ENCODE results near the gene TRIP12.
A peak's percentile ranks its signal among the peaks of the same experiment; 100 is the strongest.
"Not testable (repeated sequence)": the region's sequence is repeated elsewhere in the genome, so short reads cannot be mapped to it uniquely, and the experiment has no call there.

Gene TRIP12

DNA sequence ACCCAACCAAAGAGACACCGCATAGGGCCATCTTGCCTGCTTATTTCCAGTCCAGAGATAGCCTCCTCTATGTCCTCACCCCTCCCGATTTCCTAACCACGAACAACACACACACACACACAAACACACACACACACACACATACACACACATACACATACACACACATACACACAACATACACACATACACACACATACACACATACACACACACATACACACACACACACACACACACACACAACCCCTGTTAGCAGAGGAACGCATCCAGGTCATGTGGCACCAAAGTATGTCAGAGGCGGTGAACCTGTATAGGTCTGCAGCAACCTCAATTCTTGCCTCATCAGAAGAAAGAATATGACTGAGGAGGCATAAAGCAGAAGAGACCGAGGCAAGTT is 188.9 kb downstream of the TRIP12 start:
- no peaks in the 10 kb centered on the region for H3K4me1 Mint-ChIP-seq
- ATAC-seq (ENCODE audit: low read depth), result no peak
- no peak overlapping the region for H3K4me3 Mint-ChIP-seq
- no peak overlapping the region for H3K27ac Mint-ChIP-seq
- peaks cover 2% of the 10 kb centered on the region for H3K36me3 Mint-ChIP-seq
- H3K9me3 Mint-ChIP-seq, result peaks cover 7% of the 10 kb centered on the region
- no peak for DNase-seq (ENCODE audit: low spot score in 2 of 2)
- H3K27me3 Mint-ChIP-seq, result peaks cover 3% of the 10 kb centered on the region

- Mint-ChIP-seq H3K4me3 (no peak overlapping the region), H3K27ac (no peak overlapping the region), H3K36me3 (no peaks in the 10 kb centered on the region), H3K9me3 (peaks cover 3% of the 10 kb centered on the region), H3K4me1 (no peaks in the 10 kb centered on the region), H3K27me3 (peaks cover 3% of the 10 kb centered on the region)
- no peak for ATAC-seq (ENCODE audit: low read depth)
- no peak for DNase-seq (ENCODE audit: low spot score in 2 of 2)
These were observed 189.9 kb downstream of the TRIP12 start for GRCh38 chr2:229731916-229732315.

DNA sequence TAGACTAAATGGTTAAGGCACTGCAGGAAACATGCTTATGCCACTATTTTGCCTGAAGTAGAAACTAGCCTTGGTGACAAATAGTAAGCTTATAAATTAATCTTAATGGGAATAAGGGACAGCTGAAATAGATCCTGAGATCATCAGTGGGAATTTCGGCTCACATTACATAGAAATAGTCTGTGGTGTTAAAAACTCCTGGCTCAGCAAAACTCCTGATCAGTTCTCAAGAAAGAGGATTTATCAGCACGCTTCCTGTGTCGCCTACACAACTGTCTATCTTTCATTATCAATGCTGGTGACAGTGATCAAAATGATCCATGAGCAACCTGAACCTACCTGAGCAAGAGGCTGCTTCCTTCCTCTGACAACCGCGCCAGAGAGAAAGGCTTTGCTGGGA is 190.4 kb downstream of the TRIP12 start:
- no peaks in the 10 kb centered on the region for H3K4me1 Mint-ChIP-seq
- H3K9me3 Mint-ChIP-seq, result peaks cover 1% of the 10 kb centered on the region
- peaks cover 3% of the 10 kb centered on the region for H3K27me3 Mint-ChIP-seq
- DNase-seq (ENCODE audit: low spot score in 2 of 2) (no peak), ATAC-seq (ENCODE audit: low read depth) (no peak)
- H3K4me3 Mint-ChIP-seq, result no peak overlapping the region
- no peak overlapping the region for H3K27ac Mint-ChIP-seq
- H3K36me3 Mint-ChIP-seq, result no peaks in the 10 kb centered on the region

DNA sequence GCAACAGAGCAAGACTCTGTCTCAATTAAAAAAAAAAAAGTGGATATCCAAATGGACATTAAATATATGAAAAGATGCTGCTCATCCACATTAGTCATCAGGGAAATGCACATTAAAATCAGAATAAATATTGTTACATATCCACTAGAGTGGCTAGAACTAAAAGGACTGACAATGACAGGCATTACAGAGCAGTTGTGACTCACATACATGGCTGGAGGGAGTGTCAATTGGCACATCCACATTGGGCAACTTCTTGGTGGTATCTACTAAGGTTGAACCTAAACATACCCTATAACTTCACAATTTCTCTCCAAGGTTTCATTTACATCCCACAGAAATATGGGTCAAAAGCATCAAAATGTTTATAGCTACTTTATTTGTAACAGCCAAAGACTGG is 193.4 kb downstream of the TRIP12 start:
- Mint-ChIP-seq H3K27me3 (peaks cover 6% of the 10 kb centered on the region), H3K27ac (no peak overlapping the region), H3K4me1 (no peaks in the 10 kb centered on the region), H3K36me3 (no peaks in the 10 kb centered on the region), H3K9me3 (peaks cover 1% of the 10 kb centered on the region), H3K4me3 (no peak overlapping the region)
- DNase-seq (ENCODE audit: low spot score in 2 of 2) (no peak), ATAC-seq (ENCODE audit: low read depth) (no peak)

DNA sequence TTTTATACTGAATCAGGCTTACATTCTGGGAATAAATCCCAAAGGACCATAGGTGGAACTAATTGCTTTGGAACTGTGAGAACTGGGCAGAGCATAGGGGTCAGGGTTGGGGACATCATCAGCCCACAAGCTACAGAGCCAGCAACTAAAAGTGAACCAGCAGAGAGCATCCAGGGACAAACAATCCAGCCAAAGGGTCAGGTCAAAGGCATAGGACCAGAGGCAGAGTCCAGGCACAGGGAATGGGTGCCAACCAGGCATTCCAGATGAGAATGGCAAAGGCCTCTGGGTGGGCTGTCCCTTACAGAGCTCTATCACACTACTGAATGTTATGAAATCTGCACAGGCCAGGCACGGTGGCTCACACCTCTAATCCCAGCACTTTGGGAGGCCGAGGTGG is 195.2 kb downstream of the TRIP12 start:
- Mint-ChIP-seq H3K36me3 (no peaks in the 10 kb centered on the region), H3K9me3 (peaks cover 1% of the 10 kb centered on the region), H3K27me3 (peaks cover 3% of the 10 kb centered on the region), H3K4me1 (no peaks in the 10 kb centered on the region), H3K27ac (no peak overlapping the region), H3K4me3 (no peak overlapping the region)
- no peak for DNase-seq (ENCODE audit: low spot score in 2 of 2)
- no peak for ATAC-seq (ENCODE audit: low read depth)

GRCh38 chr2:229725716-229726574 is 195.9 kb downstream of the TRIP12 start:
- H3K36me3 Mint-ChIP-seq, result no peaks in the 10 kb centered on the region
- H3K27ac Mint-ChIP-seq, result no peak overlapping the region
- DNase-seq (ENCODE audit: low spot score in 2 of 2) (no peak), ATAC-seq (ENCODE audit: low read depth) (no peak)
- H3K4me3 Mint-ChIP-seq, result no peak overlapping the region
- peaks cover 3% of the 10 kb centered on the region for H3K27me3 Mint-ChIP-seq
- H3K9me3 Mint-ChIP-seq, result peaks cover 1% of the 10 kb centered on the region
- H3K4me1 Mint-ChIP-seq, result no peaks in the 10 kb centered on the region

DNA sequence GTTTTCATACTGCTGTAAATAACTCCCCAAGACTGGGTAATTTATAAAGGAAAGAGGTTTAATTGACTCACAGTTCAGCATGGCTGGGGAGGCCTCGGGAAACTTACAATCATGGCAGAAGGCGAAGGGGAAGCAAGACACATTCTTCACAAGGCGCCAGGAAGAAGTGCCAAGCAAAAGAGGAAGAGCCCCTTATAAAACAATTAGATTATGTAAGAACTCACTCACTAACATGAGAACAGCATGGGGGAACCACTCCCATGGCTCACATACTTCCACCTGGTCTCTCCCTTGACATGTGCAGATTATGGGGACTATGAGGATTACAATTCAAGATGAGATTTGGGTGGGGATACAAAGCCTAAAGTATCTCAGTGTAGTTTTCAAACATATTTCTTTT is 198.6 kb downstream of the TRIP12 start:
- not testable (repeated sequence) for H3K36me3 Mint-ChIP-seq; H3K4me1 Mint-ChIP-seq; H3K27ac Mint-ChIP-seq; H3K27me3 Mint-ChIP-seq; DNase-seq (ENCODE audit: low spot score in 2 of 2); H3K9me3 Mint-ChIP-seq; H3K4me3 Mint-ChIP-seq; ATAC-seq (ENCODE audit: low read depth)

DNA sequence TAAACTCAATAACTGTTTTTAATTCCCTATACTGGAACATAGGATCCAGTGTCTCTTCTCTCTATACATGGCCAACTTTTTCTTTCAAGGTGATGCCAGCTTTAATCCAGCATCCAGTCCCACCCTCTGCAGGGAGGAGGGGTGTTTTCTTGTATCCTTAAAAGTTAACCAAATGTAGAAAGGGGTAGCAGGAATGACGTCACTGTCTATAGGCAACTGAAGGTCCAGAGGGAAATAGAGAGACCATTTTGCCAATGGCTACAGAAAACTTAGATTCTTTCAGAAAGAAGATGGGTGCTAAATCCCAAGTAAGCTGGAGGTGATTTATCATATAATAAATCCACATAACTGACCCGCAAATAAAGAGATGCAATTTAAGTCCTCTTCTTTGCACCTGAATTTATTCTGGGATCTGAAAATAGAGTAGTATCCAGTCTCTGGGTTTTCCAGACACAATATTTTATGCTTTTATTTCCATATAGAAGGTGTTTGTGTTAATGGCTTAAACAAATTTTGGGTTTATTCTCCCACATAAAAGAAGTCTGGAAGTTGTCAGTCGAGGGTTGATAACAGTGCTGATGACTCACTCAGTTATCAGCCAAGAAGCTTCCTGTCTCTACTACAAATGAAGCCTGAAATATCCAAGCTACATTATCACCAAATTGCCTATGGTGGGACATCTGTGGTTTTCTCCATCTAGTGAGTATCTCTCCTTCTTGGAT is 201.7 kb downstream of the TRIP12 start:
- Mint-ChIP-seq H3K9me3 (peaks cover 1% of the 10 kb centered on the region), H3K27me3 (peaks cover 15% of the 10 kb centered on the region), H3K4me1 (peaks cover 3% of the 10 kb centered on the region), H3K4me3 (no peak overlapping the region), H3K27ac (no peak overlapping the region), H3K36me3 (no peaks in the 10 kb centered on the region)
- DNase-seq (ENCODE audit: low spot score in 2 of 2) (no peak), ATAC-seq (ENCODE audit: low read depth) (no peak)

DNA sequence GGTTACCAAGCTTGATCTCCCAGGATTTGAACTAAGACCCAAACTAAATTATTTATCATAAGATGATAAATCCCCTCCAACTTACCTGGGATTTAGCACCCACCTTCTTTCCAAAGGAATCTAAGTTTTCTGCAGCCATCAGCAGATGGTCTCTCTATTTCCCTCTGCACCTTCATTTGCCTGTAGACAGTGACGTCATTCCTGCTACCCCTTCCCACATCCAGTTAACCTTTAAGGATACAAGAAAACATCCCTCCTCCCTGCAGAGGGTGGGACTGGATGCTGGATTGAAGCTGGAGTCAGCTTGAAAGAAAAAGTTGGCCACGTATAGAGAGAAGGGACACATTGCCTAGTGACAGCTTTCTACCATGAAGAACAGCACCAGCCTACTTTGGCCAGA is 203.8 kb downstream of the TRIP12 start:
- H3K36me3 Mint-ChIP-seq, result no peaks in the 10 kb centered on the region
- peaks cover 16% of the 10 kb centered on the region for H3K27me3 Mint-ChIP-seq
- DNase-seq (ENCODE audit: low spot score in 2 of 2), result no peak
- no peak for ATAC-seq (ENCODE audit: low read depth)
- H3K4me3 Mint-ChIP-seq, result no peak overlapping the region
- peaks cover 1% of the 10 kb centered on the region for H3K9me3 Mint-ChIP-seq
- no peak overlapping the region for H3K27ac Mint-ChIP-seq
- H3K4me1 Mint-ChIP-seq, result peaks cover 6% of the 10 kb centered on the region

GRCh38 chr2:229715895-229716507 is 205.8 kb downstream of the TRIP12 start:
- ATAC-seq (ENCODE audit: low read depth), result peak; percentile 21
- peaks cover 4% of the 10 kb centered on the region for H3K9me3 Mint-ChIP-seq
- no peak for DNase-seq (ENCODE audit: low spot score in 2 of 2)
- peaks cover 6% of the 10 kb centered on the region for H3K4me1 Mint-ChIP-seq
- H3K4me3 Mint-ChIP-seq, result peak overlapping the region; percentile 57
- peaks cover 32% of the 10 kb centered on the region for H3K27me3 Mint-ChIP-seq
- H3K36me3 Mint-ChIP-seq, result peaks cover 2% of the 10 kb centered on the region
- no peak overlapping the region for H3K27ac Mint-ChIP-seq

DNA sequence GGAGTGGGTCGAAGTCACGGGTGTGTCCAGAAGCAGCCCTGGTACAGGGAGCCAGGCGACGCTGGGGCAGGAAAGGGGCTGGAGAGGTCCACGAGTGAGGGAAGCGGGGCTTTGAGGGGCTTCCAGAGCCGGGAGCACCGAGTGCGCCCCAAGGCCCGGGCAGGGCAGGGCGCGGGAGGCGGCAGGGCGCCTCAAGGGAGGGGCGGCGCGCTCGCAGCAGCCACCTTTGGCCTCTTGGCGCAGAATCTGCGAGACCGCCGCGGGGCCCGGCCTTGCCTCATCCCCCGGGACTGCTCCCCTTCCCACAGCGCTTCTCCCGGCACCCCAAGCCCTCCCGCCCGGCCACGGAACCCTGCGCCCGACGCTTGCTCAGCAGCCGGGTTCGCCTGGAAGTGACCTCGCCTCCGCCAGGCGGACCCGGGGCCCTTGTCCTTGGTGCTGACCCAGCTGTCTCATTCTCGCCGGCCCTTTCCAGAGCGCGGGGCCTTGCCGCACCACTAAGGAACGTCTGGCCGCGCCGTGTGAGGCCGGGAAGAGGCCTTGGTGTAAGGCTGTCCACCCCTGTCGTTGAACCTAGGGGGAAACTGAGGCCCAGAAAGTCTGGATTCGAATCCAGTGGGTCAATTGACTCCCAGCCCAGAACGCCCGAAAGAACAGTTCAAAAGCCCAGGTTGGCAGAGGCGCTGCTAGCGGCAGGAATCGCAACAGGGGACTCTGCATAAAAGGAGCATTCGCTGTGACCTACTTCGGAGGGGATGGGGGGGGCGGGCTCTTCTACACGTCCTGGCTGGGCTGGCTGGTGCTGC is 206.9 kb downstream of the TRIP12 start:
- peak overlapping the region; percentile 60 for H3K4me3 Mint-ChIP-seq
- no peak overlapping the region for H3K27ac Mint-ChIP-seq
- peaks cover 6% of the 10 kb centered on the region for H3K4me1 Mint-ChIP-seq
- ATAC-seq (ENCODE audit: low read depth) (peak; percentile 38), DNase-seq (ENCODE audit: low spot score in 2 of 2) (peak in 1 of 2 donors; percentile 19)
- H3K36me3 Mint-ChIP-seq, result peaks cover 2% of the 10 kb centered on the region
- peaks cover 37% of the 10 kb centered on the region for H3K27me3 Mint-ChIP-seq
- H3K9me3 Mint-ChIP-seq, result peaks cover 4% of the 10 kb centered on the region

GRCh38 chr2:229714080-229714735 is 207.6 kb downstream of the TRIP12 start, which contains the start of gene DNER:
Gene DNER, minus strand, starts transcription at chr2:229714555. Its CDS starts 132 bp downstream, at chr2:229714423.
- Mint-ChIP-seq H3K4me3 (peak within 1 kb of the TSS; percentile 60), H3K9me3 (peaks cover 4% of the 10 kb centered on the region)

More at GRCh38 chr2:229714080-229714735, 207.6 kb downstream of the TRIP12 start, which contains the start of gene DNER:
- peaks cover 6% of the 10 kb centered on the region for H3K4me1 Mint-ChIP-seq
- no peak within 1 kb of the TSS for H3K27ac Mint-ChIP-seq
- ATAC-seq (ENCODE audit: low read depth), result peak; percentile 83
- DNase-seq (ENCODE audit: low spot score in 2 of 2), result peak; percentile 27 to 57
- H3K36me3 Mint-ChIP-seq, result peaks cover 2% of the 10 kb centered on the region
- peaks cover 37% of the 10 kb centered on the region for H3K27me3 Mint-ChIP-seq

All from memory B cell (primary cell).